NCI-H2196 treated with DMSO at 0.1 percent for 48 hours (cell line): ENCODE results near the gene CCDC102A.

Experiments
- DNase-seq: peaks from one replicate; lab custom pipeline; 2025; ENCODE audit not compliant: unreplicated experiment; lab: John Stamatoyannopoulos, UW

The CCDC102A gene

DNA sequence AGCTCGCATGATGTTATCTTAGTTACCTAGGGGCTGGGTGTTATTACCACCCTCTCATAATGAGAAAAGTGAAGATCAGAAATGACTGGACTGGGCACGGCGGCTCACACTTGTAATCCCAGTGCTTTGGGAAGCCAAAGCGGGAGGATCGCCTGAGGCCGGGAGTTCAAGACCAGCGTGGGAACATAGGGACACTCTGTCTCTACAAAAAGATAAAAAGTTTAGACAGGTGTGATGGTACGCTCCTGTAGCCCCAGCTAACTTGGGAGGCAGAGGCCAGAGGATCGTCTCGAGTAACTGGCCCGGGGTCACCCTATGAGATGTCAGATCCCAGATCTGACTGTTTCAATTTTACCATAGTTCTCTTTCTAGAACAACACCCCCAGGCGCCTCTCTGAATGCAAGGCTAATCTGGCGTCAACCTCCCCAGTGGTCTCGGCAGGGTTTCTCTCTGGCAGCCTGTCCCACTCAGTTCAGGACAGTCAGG lies 1.9 kb upstream of the CCDC102A start:
- DNase-seq = no peak

GRCh38 chr16:57537581-57538234 lies 1.3 kb upstream of the CCDC102A start:
- DNase-seq = no peak

- DNase-seq = no peak
Observed at GRCh38 chr16:57537194-57537505, 779 bp upstream of the CCDC102A start.

DNA sequence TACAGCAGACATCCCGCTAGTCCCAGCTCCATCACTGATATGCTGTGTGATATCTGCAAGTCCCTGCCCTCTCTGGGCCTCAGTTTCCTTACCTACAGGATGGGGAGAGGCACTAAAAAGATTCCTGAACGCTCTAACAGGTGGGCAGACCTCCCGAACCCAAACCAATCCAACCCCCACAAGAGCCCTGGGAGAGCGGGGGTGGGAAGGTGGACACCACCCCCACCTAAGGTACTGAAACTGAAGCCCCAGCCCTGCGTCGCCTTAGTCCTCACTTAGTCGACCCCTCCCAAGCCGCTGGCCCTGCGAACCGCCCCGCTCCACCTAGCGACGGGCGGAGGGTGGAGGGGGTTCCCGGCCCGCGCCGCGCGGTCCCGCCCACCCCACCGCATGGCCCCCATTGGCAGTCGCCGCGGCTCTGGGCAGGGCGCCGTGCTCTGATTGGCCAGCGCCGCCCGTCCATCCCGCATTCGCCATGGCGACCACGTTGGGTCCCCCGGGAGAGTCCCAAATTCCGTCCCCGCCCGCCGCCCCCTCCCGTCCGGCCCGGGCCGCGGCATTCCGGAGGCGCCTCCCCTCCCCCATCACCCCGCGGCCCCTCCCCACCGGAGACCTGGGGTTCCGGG lies 578 bp downstream of the CCDC102A start:
- DNase-seq = peak; percentile 15

GRCh38 chr16:57534881-57535658 lies 1.3 kb downstream of the CCDC102A start:
- DNase-seq = no peak

DNA sequence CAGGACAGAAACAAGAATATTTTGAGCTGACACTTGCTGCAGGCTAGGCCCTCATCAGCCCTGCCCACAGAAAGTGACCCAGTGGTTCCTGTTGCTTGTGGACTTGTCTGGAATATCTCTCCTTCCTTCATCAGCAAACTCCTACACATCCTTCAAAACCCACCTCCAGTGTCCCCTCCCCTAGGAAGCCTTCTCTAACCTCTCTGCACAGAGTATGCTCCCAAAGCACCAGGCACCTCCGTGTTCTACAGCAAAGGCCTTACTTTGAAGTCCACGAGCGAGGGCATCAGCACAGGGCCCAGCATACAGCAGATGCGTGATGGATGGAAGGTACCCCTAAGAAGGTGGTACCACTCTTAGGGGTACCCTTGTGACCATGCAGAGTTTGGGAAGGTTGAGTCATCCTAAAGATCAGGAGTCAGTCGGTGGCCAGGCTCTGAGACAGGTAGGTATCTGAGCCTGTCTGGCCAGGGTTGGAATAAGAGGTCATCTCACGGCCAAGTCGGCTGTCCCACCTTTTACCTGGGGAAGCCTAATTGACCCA lies 2.0 kb downstream of the CCDC102A start:
- no peak for DNase-seq

- no peak for DNase-seq
Observed at GRCh38 chr16:57533431-57534336, 2.7 kb downstream of the CCDC102A start.

DNA sequence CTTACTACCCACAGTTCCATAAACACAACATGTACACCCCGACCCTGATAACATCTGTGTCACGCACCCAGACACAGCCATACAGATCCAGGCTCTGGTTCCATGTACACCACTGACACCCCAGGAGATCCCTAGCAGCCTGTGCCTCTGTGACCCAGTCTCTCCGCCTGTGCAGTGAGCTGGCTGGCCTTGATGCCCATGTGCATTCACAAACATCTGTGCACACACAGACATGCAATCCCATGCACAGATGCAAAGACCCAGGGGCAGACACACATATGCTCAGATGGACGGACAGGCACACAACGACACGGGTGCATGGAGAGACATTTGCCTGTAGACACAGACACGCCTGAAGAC lies 4.1 kb downstream of the CCDC102A start:
- DNase-seq = no peak

DNA sequence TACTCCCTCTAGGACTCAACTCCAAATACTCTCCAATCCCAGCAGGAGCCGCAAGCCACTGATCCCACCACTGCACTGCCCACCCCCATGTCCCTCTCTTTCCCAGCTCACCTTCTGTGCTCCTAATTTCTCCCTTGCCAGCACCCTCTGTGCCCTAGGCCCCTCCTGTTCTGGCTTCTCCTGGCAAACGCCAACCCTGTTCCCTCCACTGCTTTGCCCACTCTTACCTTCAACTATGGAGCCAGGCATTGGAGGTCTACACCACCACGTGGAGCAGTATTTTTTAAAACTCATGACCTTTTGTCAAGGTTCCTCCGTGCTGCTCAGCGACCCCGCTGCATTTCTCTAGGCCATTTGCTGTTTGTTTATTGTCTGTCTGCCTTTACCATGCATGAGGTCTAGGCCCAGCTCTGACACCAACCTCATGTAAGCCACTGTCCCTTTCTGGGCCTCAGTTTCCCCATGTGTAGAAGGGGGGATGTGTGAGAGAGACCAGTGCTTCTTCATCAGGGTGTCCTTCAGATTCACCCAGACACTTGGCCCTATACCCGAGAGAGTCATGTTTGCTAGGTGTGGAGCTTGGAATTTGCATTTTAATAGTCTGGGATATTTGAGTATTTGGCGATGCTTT lies 4.6 kb downstream of the CCDC102A start:
- DNase-seq = no peak

DNA sequence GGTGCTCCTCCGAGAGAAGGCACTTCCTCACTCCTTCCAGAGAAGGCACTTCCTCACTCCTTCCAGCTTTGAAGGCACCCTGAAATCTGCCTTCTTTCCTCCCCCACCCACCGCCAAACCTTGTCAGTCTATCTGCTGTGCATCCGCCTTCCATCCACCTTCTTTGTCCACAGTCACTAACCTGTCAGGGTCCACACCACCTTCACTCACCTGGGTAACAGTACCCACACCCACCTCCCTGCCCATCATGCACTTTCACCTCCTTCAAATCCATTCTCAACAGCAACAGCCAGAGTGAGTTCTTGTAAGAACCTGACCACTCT lies 5.2 kb downstream of the CCDC102A start:
- DNase-seq = no peak

DNA sequence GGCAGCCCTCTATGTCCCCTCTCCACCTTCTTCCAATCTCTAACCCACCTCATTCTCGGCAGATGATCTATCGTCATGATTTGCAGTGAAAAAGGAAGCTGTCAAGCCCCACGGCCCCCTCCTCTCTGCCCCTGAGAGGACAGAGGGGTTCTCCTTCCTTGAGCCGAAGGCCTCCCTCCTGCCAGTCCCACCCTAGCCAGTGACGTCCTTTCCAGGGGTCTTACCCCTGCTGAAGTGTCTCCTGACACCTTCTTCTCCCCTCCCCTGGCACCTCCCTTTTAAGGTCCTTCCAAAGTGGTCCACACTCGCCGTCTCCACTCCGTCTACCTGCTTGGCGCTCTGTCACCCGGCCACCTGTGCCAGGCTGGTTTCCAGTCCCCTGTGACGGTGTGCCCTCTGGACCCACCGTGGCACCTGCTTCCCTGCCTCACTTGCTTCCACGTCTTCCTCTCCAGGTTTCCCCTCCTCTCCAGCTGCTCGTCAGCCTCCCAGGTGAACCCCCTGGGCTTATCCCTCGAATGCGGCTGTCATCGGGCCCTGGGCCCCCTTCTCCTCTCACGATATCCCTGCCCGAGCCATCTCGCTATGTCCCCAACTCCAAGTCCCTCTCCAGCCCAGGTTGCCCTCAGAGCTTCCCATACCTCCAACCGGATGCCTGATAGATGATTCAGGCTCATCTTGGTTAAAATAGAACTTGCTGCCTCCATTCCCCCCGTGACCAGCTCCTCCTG lies 5.7 kb downstream of the CCDC102A start:
- no peak for DNase-seq

GRCh38 chr16:57530104-57530521 lies 6.3 kb downstream of the CCDC102A start:
- no peak for DNase-seq

- DNase-seq = no peak
Observed at GRCh38 chr16:57529391-57530103, 6.8 kb downstream of the CCDC102A start.

DNA sequence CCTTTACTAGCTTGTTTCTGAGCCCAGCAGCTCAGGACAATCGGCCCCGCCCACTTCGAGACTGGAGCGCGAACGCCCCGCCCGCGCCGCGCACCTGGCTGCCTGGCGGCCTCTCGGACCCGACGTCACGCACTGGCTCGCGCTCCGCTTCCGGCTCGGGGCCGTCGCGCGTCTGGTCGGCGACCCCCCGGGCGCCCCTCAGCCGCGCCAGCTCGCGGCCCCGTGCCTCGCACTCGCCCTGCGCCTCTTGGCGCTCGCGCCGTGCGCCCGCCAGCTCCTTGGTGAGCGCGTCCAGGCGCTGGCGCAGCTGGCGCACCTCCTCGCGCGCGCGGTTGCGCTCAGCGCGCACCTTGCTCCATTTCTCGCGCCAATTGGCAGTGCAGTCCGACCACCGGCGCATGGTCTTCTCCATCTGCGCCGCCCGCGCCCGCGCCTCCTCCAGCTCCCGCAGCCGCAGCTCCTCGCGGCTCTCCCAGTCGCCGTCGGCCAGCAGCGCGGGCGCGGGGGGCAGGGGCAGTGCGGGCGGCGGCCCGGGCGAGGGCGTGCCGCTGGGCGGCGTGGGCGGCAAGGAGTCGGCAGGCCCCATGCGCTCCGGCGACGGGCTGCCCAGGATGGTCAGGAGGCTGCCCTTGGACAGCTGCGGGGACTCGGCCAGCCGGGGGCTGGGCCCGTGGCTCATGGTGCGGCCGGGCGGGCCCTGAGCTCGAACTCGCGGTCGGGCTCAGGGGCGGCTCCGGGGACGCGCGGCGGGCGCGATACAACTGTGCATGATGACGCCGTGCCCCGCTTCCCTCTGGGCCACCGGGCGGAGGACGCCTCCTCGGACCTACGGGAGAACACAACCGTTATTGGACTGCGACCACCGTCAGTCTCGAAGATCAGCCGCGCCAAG lies 7.6 kb downstream of the CCDC102A start:
- no peak for DNase-seq

GRCh38 chr16:57527610-57528360 lies 8.6 kb downstream of the CCDC102A start:
- DNase-seq = no peak

DNA sequence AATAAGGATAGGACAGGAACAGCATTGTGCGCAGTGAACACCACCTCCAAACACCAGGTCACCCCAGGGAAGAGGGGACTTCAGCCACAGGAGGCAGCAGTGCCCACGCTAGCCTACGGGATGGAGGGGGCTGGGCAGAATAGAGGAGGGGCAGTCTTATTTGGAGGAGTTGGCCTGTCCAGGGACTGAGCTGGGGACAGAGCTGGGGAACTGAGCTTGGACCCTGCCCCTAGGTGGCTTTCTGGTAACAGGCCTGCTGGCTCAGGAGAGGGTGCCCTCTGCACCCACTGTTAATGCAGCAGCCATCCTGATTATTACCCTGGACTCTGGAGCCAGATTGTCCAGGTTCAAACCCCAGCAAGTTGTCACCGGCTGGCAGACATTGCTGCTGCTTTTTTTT lies 9.3 kb downstream of the CCDC102A start:
- no peak for DNase-seq

- DNase-seq = no peak
Observed at GRCh38 chr16:57526498-57526897, 9.9 kb downstream of the CCDC102A start.

- DNase-seq = no peak
Observed at GRCh38 chr16:57525761-57526160, 10.6 kb downstream of the CCDC102A start.
